HepG2 (cell line): ENCODE data around the gene AKT3. TPM values are rescaled to one million over a fixed set of nuclear protein-coding genes. Genes with fewer than 3 reads are reported as not detected.

Source experiments
- ATAC-seq: fragments of 200-7000 bp; cut with Tn5 transposase; 3 replicates; pipeline ENCODE4 v1.9.1; 2020; ENCODE audit warnings: mild to moderate bottlenecking, moderate library complexity
- BruUV-seq: library from RNA; stranded (reverse); fragments of 400-500 nt; replicated peaks from 2 replicates; lab custom pipeline; 2021; lab: Mats Ljungman, UMichigan
- CTCF ChIA-PET: fragments of 300-600 bp; formaldehyde crosslinking; extraction: SDS; loops from one replicate; lab custom pipeline; 2021; ENCODE audit warnings: low total read pairs, inconsistent platforms, low intra/inter-chr PET ratio; lab: Yijun Ruan, JAX
- POLR2A ChIA-PET: fragments of 350-600 bp; sonication (Branson Sonifier 250); formaldehyde crosslinking; loops from one replicate; lab custom pipeline; 2020; ENCODE audit warnings: antibody characterized with exemption, inconsistent platforms; lab: Yijun Ruan, JAX
- DNase-seq: peaks from one replicate; pipeline ENCODE4 v3.0.0-alpha.2; 2015; ENCODE audit warnings: low spot score
- FAIRE-seq: peaks from 3 replicates; lab custom pipeline; 2011; peaks lifted over from hg19 to GRCh38; lab: Jason Lieb, UNC
- H2AFZ ChIP-seq: one replicate; pipeline ENCODE4 v1.6.1; 2011; ENCODE audit warnings: low read length, inconsistent platforms
- H3K27ac ChIP-seq: fragments of 300-600 bp; 3 replicates; pipeline ENCODE4 v1.8.0; 2011; ENCODE audit warnings: mixed run types, mild to moderate bottlenecking, mixed read lengths, low read length, inconsistent platforms; ENCODE audit not compliant: insufficient read depth; ENCODE audit errors: extremely low read length
- H3K27me3 ChIP-seq, 2 experiments: fragments of 200-600 bp in 1 of 2; 2 replicates in 1 of 2; 3 replicates in 1 of 2; pipeline versions ENCODE4 v1.6.0 to v1.8.0; 2011; ENCODE audit warnings: low read length in 2 of 2, mild to moderate bottlenecking in 2 of 2, moderate library complexity in 2 of 2, inconsistent platforms in 1 of 2; ENCODE audit not compliant: insufficient read depth in 2 of 2, control insufficient read depth in 1 of 2
- H3K36me3 ChIP-seq, 2 experiments: fragments of 200-600 bp in 1 of 2; replicated peaks in 1 of 2; 2 replicates in 1 of 2; 3 replicates in 1 of 2; pipeline versions ENCODE4 v1.5.1 to v1.8.0; 2011; ENCODE audit warnings: low read length in 2 of 2, inconsistent platforms in 1 of 2; ENCODE audit not compliant: insufficient read depth in 2 of 2, control insufficient read depth in 1 of 2
- H3K4me1 ChIP-seq: 2 replicates; pipeline ENCODE4 v1.5.1; 2012; ENCODE audit warnings: low read length, inconsistent platforms; ENCODE audit not compliant: insufficient read depth
- H3K4me2 ChIP-seq: 2 replicates; pipeline ENCODE4 v1.6.0; 2011; ENCODE audit warnings: low read depth, low read length, inconsistent platforms
- H3K4me3 ChIP-seq, 3 experiments: fragments of 200-600 bp in 1 of 3; sonication (generic), shearing (Covaris generic) in 1 of 3; replicated peaks in 1 of 3; 2 replicates each; pipeline ENCODE4 v1.5.1; 2011 to 2016; ENCODE audit warnings: low read length in 3 of 3, inconsistent platforms in 2 of 3, low read depth in 2 of 3, mild to moderate bottlenecking in 2 of 3, control low read depth in 1 of 3, mixed read lengths in 1 of 3; ENCODE audit not compliant: insufficient read depth in 1 of 3
- H3K79me2 ChIP-seq: one replicate; pipeline ENCODE4 v1.6.1; 2011; ENCODE audit warnings: low read length, inconsistent platforms; ENCODE audit not compliant: insufficient read depth
- H3K9ac ChIP-seq: 2 replicates; pipeline ENCODE4 v1.6.0; 2011; ENCODE audit warnings: mild to moderate bottlenecking, low read depth, low read length, inconsistent platforms; ENCODE audit not compliant: insufficient read depth
- H3K9me3 ChIP-seq: 2 replicates; pipeline ENCODE4 v1.5.1; 2012; ENCODE audit warnings: mild to moderate bottlenecking, low read length
- H4K20me1 ChIP-seq: 2 replicates; pipeline ENCODE4 v1.6.0; 2011; ENCODE audit warnings: inconsistent platforms, mild to moderate bottlenecking, low read length, moderate library complexity; ENCODE audit not compliant: insufficient read depth
- EHMT2 ChIP-seq: fragments of 200-600 bp; sonication (generic); IDR thresholded peaks from 2 replicates; pipeline ENCODE4 v1.7.0; 2017; ENCODE audit warnings: antibody characterized with exemption, low read depth, low read length, borderline replicate concordance
- HDAC2 ChIP-seq: sonication (generic); formaldehyde crosslinking; IDR thresholded peaks from 2 replicates; pipeline ENCODE4 v1.4.0; 2020; ENCODE audit warnings: missing genetic modification reagents
- HES4 ChIP-seq: sonication (generic); formaldehyde crosslinking; IDR thresholded peaks from 2 replicates; pipeline ENCODE4 v1.9.0; 2021; ENCODE audit warnings: mild to moderate bottlenecking, missing genetic modification reagents, borderline replicate concordance
- HOXA3 ChIP-seq: sonication (generic); formaldehyde crosslinking; IDR thresholded peaks from 2 replicates; pipeline ENCODE4 v1.5.0; 2020; ENCODE audit warnings: missing genetic modification reagents
- KDM6A ChIP-seq: IDR thresholded peaks from 2 replicates; pipeline ENCODE4 v1.6.1; 2016; ENCODE audit warnings: low read depth
- KLF9 ChIP-seq: IDR thresholded peaks from 2 replicates; pipeline ENCODE4 v1.6.1; 2016; ENCODE audit warnings: low read depth
- MAZ ChIP-seq, 2 experiments: sonication (generic) in 1 of 2; formaldehyde crosslinking in 1 of 2; IDR thresholded peaks; 2 replicates each; pipeline versions ENCODE4 v1.5.0 to v1.6.1; 2012 to 2020; ENCODE audit warnings: low read depth in 2 of 2, mild to moderate bottlenecking in 2 of 2, borderline replicate concordance in 1 of 2, improper control_type of control experiment in 1 of 2, low read length in 1 of 2, missing genetic modification reagents in 1 of 2, moderate library complexity in 1 of 2
- ZFP36L1 ChIP-seq: sonication (generic); formaldehyde crosslinking; IDR thresholded peaks from 2 replicates; pipeline ENCODE4 v1.8.0; 2022; ENCODE audit warnings: mild to moderate bottlenecking, missing genetic modification reagents, moderate library complexity
- WGBS: methylation state at CpG from one replicate; pipeline ENCODE4 v1.1.6; 2017; ENCODE audit warnings: low lambda C conversion rate; 5-methylcytosine and 5-hydroxymethylcytosine counted together
- in situ Hi-C: cut with HindIII; loops from 2 replicates; pipeline ENCODE4 v1.10.0; 2017; ENCODE audit warnings: low pct_unique_long_range_greater_than_20kb; ENCODE audit not compliant: extremely low pct_ligation_motif_present
- intact Hi-C: fragments of 100-400 bp; cut with micrococcal nuclease; formaldehyde crosslinking; loops from one replicate; pipeline ENCODE4 v1.10.0; 2022; ENCODE audit not compliant: unreplicated experiment
- polyA plus RNA-seq, 8 experiments: library from polyadenylated mRNA; depleted of rRNA in 3 of 8; stranded (reverse) in 7 of 8; unstranded in 1 of 8; fragments of >200 nt; fragmentation: Illumina TruSeq in 4 of 8; extraction: Trizol in 4 of 8; gene quantifications; 2 replicates each; pipeline versions ENCODE4 v1.2.1 to v1.2.3, GENCODE V29; 2011 to 2016; ENCODE audit warnings: low read depth in 4 of 8, missing spikeins in 1 of 8, mixed read lengths in 1 of 8; ENCODE audit not compliant: insufficient read depth in 1 of 8
- total RNA-seq, 5 experiments: library from RNA; depleted of rRNA; stranded (reverse); fragments of >200 nt; fragmentation: Illumina TruSeq; extraction: Trizol; gene quantifications; 2 replicates each; pipeline ENCODE4 v1.2.3, GENCODE V29; 2016; ENCODE audit warnings: low read depth in 1 of 5
- TF ChIP-seq, protein P1 (sequence below): IDR thresholded peaks from 2 replicates; pipeline ENCODE4 v1.6.1; 2012; ENCODE audit warnings: inconsistent platforms
- TF ChIP-seq, protein P2 (sequence below): sonication (generic); formaldehyde crosslinking; IDR thresholded peaks from 2 replicates; pipeline ENCODE4 v1.5.0; 2020; ENCODE audit warnings: missing genetic modification reagents
- TF ChIP-seq, protein P3 (sequence below): sonication (generic); formaldehyde crosslinking; IDR thresholded peaks from 2 replicates; pipeline ENCODE4 v1.9.0; 2021; ENCODE audit warnings: missing genetic modification reagents, mild to moderate bottlenecking, borderline replicate concordance
- TF ChIP-seq, protein P4 (sequence below): sonication (generic); formaldehyde crosslinking; IDR thresholded peaks from one replicate; pipeline ENCODE4 v1.5.1; 2020; ENCODE audit warnings: mild to moderate bottlenecking, missing genetic modification reagents; ENCODE audit errors: not compliant biosample characterization

AKT3 gene
- total and polyA plus RNA-seq, 2 of the 13 experiments (the other 11 are each of a cell fraction or from before 2014, with no cell fraction given): 0.07 TPM

DNA sequence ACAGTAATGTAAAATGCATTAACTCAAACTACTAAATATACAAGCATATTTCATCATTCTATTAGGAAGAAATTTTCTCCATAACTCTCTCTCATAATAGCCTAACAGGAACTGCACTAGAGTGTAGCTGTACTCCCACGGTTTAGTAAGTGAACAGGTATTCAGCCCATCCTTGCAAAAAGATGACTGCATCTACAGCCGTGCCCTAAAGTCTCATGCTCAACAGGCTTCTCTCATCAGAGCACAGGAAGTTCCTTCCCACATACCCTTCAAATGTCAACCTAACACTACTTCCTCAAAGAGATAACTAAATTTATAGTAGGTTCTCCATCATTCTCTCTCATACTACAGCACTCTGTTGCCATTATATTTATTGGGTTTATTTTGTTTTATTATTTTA lies 251.6 kb downstream of the AKT3 start:
- ChIA-PET CTCF (no interaction called here), POLR2A (no interaction called here)
- FAIRE-seq (no peak), ATAC-seq (no peak), DNase-seq (no peak)
- H2AFZ ChIP-seq: no peak overlapping the region
- no peaks in the 10 kb centered on the region for H3K79me2 ChIP-seq
- no peak overlapping the region for H3K9ac ChIP-seq
- intact Hi-C loops (no loop called here), in situ Hi-C loops (no loop called here)
- WGBS: 0% methylated on average over 2 of the region's 2 CpGs
- no peak overlapping the region for H3K4me2 ChIP-seq
- H4K20me1 ChIP-seq: no peaks in the 10 kb centered on the region
- no peaks in the 10 kb centered on the region for H3K4me1 ChIP-seq
- H3K27ac ChIP-seq: no peak overlapping the region
- H3K9me3 ChIP-seq: peaks cover 9% of the 10 kb centered on the region
- H3K36me3 ChIP-seq: no peaks in the 10 kb centered on the region
- no TSS peak for BruUV-seq
- no peak overlapping the region for H3K4me3 ChIP-seq
- H3K27me3 ChIP-seq: no peaks in the 10 kb centered on the region
- no peak for TF ChIP-seq HOXA3 (CRISPR knock-in tag)
- TF ChIP-seq ZFP36L1: no peak
- no peak for TF ChIP-seq EHMT2
- no peak for TF ChIP-seq HDAC2 (CRISPR knock-in tag)
- TF ChIP-seq, protein P1, sequence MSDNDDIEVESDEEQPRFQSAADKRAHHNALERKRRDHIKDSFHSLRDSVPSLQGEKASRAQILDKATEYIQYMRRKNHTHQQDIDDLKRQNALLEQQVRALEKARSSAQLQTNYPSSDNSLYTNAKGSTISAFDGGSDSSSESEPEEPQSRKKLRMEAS: no peak
- TF ChIP-seq HES4 (CRISPR knock-in tag): no peak
- TF ChIP-seq, protein P2, sequence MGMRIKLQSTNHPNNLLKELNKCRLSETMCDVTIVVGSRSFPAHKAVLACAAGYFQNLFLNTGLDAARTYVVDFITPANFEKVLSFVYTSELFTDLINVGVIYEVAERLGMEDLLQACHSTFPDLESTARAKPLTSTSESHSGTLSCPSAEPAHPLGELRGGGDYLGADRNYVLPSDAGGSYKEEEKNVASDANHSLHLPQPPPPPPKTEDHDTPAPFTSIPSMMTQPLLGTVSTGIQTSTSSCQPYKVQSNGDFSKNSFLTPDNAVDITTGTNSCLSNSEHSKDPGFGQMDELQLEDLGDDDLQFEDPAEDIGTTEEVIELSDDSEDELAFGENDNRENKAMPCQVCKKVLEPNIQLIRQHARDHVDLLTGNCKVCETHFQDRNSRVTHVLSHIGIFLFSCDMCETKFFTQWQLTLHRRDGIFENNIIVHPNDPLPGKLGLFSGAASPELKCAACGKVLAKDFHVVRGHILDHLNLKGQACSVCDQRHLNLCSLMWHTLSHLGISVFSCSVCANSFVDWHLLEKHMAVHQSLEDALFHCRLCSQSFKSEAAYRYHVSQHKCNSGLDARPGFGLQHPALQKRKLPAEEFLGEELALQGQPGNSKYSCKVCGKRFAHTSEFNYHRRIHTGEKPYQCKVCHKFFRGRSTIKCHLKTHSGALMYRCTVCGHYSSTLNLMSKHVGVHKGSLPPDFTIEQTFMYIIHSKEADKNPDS (CRISPR knock-in tag): no peak
- TF ChIP-seq, protein P3, sequence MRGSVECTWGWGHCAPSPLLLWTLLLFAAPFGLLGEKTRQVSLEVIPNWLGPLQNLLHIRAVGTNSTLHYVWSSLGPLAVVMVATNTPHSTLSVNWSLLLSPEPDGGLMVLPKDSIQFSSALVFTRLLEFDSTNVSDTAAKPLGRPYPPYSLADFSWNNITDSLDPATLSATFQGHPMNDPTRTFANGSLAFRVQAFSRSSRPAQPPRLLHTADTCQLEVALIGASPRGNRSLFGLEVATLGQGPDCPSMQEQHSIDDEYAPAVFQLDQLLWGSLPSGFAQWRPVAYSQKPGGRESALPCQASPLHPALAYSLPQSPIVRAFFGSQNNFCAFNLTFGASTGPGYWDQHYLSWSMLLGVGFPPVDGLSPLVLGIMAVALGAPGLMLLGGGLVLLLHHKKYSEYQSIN (CRISPR knock-in tag): no peak
- TF ChIP-seq, protein P4, sequence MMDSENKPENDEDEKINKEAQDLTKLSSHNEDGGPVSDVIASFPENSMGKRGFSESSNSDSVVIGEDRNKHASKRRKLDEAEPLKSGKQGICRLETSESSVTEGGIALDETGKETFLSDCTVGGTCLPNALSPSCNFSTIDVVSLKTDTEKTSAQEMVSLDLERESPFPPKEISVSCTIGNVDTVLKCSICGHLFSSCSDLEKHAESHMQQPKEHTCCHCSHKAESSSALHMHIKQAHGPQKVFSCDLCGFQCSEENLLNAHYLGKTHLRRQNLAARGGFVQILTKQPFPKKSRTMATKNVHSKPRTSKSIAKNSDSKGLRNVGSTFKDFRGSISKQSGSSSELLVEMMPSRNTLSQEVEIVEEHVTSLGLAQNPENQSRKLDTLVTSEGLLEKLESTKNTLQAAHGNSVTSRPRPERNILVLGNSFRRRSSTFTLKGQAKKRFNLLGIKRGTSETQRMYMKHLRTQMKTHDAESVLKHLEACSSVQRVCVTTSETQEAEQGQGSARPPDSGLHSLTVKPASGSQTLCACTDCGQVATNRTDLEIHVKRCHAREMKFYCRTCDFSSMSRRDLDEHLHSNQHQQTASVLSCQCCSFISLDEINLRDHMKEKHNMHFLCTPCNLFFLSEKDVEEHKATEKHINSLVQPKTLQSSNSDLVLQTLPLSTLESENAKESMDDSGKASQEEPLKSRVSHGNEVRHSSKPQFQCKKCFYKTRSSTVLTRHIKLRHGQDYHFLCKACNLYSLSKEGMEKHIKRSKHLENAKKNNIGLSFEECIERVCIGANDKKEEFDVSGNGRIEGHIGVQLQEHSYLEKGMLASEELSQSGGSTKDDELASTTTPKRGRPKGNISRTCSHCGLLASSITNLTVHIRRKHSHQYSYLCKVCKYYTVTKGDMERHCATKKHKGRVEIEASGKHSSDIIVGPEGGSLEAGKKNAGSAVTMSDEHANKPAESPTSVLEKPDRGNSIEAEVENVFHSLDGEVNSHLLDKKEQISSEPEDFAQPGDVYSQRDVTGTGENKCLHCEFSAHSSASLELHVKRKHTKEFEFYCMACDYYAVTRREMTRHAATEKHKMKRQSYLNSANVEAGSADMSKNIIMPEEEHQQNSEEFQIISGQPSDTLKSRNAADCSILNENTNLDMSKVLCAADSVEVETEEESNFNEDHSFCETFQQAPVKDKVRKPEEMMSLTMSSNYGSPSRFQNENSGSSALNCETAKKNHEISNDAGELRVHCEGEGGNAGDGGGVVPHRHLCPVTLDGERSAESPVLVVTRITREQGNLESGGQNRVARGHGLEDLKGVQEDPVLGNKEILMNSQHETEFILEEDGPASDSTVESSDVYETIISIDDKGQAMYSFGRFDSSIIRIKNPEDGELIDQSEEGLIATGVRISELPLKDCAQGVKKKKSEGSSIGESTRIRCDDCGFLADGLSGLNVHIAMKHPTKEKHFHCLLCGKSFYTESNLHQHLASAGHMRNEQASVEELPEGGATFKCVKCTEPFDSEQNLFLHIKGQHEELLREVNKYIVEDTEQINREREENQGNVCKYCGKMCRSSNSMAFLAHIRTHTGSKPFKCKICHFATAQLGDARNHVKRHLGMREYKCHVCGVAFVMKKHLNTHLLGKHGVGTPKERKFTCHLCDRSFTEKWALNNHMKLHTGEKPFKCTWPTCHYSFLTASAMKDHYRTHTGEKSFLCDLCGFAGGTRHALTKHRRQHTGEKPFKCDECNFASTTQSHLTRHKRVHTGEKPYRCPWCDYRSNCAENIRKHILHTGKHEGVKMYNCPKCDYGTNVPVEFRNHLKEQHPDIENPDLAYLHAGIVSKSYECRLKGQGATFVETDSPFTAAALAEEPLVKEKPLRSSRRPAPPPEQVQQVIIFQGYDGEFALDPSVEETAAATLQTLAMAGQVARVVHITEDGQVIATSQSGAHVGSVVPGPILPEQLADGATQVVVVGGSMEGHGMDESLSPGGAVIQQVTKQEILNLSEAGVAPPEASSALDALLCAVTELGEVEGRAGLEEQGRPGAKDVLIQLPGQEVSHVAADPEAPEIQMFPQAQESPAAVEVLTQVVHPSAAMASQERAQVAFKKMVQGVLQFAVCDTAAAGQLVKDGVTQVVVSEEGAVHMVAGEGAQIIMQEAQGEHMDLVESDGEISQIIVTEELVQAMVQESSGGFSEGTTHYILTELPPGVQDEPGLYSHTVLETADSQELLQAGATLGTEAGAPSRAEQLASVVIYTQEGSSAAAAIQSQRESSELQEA (CRISPR knock-in tag): no peak
- TF ChIP-seq KLF9 (CRISPR knock-in tag): no peak
- no peak for TF ChIP-seq KDM6A (CRISPR knock-in tag)
- TF ChIP-seq MAZ (IDR thresholded peaks at IDR 0.05; ENCODE audit: borderline replicate concordance, low read depth, low read length): no peak
- TF ChIP-seq MAZ (CRISPR knock-in tag; IDR thresholded peaks at IDR 0.05; ENCODE audit: low read depth): no peak
